HG03045 (cell line): Measurements from ENCODE around the gene RPP40.
"Not testable (repeated sequence)": the region's sequence is repeated elsewhere in the genome, so short reads cannot be mapped to it uniquely, and the experiment has no call there.

Source experiments
- ATAC-seq: cut with Tn5 transposase; IDR thresholded peaks from one replicate; pipeline ENCODE4 v1.9.1; 2021; ENCODE audit warnings: mild to moderate bottlenecking, moderate library complexity; ENCODE audit not compliant: unreplicated experiment

RPP40 gene

DNA sequence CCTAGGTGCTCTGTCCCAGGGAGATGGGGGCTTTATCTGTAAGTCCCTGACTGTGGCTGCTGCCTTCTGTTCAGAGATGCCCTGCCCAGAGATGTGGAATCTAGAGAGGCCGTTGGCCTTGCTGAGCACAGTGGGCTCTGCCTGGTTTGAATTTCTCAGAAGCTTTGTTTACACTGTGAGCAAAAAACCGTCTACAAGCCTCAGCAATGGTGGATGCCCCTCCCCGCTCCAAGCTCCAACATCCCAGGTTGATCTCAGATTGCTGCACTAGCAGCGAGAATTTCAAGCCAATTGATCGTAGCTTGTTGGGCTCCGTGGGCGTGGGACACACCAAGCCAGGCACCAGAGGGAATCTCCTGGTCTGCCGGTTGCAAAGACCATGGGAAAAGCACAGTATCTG lies 16.3 kb upstream of the RPP40 start:
- ATAC-seq, result no peak

DNA sequence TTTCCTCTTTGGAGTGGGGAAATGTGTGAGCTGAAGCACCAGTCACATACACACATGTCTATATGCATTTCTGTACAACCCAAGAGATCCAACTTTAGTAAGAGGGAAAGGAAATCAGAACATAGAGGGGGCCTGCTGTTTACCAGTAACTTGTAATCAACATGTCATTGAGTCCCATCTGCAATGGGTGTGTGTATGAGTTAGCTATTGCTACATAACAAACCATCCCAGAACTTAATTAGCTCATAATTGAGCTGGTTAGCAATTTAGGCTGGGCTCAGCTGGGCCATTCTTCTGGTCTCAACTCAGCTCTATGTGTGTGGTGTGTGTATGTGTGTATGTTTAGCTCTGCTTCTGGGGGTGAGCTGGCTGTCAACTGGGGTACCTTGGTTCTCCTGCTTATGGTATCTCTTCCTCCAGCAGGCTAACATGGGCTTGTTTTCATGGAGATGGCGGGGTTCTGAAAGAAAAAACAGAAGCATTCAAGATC lies 10.3 kb upstream of the RPP40 start:
- no peak for ATAC-seq

DNA sequence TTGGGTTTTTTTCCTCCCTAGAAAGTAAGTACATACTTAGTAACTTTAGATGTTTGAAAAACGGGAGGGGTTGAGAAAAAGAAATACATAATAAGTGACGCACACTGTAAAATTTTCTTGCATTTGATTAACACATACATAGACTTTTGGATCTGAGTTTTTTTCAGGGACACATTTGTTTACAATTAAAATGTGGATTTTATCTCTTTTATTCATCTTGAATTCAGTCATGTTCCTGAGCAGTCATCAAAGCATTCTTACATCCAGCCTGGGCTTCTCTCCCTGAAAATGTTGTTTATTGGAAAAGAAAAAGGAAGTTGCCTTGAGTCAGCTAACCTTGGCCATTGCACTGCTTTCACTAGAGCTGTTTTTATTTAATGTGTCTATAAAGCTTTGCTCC lies 8.7 kb upstream of the RPP40 start:
- no peak for ATAC-seq

DNA sequence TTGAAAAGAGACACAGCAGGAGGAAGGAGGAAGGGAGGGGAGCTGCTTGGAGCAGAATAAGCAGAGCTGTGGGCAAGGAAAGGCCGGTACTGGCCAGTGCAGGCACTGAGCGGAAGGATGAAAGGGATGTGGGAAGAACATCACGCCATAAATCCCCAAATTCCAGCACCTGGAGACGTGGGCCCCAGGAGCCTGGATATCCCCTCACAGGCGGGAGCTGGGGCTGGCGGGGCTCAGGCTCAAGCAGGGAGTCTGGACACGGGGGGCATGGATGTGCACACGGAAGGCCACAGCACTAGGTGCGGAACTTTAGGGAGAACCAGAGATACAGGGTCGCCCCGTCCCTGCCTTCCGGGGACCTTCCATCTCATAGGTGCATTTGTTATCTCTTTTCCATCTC lies 7.5 kb upstream of the RPP40 start:
- ATAC-seq, result no peak

DNA sequence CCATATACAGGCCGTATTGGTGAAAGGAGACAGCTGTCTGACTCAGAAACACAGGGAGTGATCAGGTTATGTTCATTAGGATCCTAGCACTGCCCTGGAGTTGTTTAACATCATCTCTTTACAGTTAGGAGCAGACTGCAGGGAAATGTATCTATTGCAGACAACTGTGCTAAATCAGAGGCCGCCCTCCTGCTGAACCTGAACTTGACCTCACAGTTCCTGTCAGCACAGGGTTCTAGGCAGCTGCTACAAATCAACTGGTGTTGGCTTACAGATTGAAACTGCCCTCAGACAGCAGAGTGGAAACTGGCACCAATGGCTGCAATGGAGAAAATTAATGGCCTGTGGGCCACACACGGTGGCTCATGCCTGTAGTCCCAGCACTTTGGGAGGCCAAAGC lies 3.7 kb upstream of the RPP40 start:
- ATAC-seq, result no peak

DNA sequence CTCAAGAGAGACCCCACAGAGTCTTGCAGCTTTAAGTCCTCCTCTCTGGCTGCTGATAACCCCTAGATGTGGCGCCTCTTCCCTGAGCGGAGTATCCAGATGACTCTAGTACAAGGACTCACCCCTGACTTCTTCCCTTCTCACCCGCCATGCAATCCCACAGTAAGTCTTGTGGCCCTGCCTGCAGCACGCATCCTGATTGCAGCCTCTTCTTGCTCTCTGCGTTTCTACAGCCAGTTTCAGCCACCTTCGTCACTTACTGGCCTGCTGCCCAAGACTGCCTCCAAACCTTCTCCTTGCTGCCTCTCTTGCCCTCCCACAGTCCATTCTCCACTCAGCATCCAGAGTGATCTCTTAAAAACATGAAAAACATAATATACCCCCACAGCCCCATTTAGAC lies 2.4 kb upstream of the RPP40 start:
- ATAC-seq, result no peak

DNA sequence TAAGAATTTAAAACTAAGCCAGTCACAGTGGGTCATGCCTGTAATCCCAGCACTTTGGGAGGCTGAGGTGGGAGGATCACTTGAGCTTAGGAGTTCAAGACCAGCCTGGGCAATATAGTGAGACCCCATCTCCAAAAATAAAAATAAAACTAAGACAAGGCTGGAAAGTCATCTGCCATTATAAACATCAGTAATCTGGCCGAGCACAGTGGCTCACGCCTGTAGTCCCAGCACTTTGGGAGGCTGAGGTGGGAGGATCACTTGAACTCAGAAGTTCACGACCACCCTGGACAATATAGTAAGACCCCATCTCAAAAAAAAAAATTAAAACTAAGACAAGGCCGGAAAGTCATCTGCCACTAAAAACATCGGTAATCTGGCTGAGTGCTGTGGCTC lies 1.2 kb upstream of the RPP40 start:
- ATAC-seq, result not testable (repeated sequence)

DNA sequence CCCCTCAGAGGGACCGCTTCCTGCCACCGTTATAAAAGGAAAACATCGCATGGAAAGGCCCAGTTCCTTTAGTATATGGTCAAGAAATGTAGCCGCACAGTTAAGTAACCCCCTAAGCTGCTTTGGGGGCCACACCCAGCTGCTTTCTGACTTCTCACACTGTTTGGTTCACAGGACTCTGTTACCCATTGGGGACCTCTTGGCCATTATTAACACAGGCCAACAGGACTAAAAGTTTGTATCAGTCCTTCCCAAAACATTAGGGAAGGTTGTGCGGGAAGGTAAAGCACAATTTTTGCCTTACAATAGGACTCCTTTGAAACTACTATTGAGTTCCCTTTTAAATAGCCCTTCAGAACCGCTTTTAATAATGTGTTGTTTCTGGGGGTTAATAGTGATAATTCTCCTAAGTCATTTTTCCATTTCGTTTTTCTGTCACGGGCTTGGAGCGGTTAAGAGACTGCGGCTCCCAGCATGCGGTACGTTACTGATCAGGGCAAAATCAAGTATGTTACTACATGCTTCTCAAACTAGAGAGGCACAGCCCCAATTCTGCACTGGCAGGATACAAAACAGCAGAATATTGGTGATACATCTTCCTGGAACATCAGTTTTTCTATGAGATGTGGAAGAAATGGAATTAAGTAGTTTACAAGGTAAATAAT lies 668 bp upstream of the RPP40 start:
- no peak for ATAC-seq

DNA sequence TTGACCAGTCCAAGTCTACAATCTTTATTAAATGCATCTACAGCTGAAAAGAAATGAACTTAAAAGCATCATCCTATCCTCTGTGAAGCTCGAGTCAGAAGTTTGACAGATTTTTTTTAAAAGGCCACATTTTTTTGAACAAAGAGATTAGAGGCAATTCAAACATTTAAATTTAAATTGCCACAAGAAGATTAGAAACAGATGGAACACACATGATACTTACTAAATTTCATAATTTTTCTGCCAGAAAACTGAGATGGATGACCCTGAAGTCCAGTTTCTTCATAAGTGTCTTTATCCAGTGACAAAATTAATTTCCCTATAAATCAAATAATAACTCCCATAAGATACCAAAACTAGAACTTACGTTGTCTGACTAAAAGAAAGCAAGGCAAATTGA lies 4.3 kb downstream of the RPP40 start:
- no peak for ATAC-seq

DNA sequence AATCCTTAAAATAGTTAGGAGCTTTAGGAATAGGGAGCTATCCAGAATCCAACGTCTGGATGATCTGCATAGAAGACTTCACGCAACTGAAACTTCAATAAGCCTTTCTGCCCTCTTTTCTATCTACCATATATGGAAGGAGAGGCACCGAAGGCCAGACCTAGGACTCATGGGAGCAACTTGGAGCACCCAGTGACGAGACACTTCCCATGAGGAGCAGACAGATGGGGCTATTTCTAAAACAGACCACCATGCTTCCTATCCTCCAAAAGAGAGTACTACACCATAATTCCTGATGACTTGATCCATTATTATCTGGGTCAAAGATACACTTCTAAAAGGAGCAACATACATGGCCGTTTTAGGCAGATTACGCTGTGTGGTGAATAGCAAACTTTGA lies 6.0 kb downstream of the RPP40 start:
- no peak for ATAC-seq

DNA sequence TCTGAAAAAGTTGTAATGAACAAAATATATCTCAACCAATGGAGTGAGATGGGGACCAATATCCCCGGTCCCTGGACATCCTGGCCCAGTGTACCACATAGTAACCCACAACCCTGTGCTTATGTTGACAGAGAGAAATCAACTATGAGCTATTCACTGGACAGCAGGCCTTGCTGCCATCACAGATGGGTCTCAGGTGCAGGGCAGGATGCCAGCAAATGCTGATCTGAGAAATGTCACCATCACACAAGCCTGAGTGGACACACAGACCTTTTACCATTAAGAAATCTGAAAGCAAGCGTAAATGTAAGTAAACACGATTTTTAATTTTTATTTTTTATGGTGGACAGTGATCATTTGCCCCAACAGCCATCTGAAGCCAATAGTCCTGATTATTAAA lies 9.1 kb downstream of the RPP40 start:
- no peak for ATAC-seq

DNA sequence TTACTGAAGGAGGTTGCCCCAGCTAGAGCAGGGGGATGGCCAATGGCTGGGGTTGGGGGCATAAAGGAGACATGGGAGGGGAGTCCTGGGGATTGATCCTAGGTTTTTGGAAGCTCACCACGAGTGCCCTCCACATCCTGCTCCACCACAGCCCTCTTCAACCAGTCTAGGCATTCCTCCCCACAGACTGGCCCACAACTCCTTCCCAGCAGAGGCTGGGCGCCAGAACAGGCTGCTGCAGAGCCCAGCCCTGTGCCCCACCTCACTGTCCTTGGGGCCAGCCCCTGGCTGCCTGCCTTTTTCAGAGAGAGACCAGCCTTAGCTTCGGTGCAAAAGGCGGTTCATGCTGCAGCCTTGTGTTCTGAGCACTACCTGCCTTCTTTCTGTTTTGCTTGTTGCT lies 16.4 kb downstream of the RPP40 start:
- ATAC-seq, result no peak

DNA sequence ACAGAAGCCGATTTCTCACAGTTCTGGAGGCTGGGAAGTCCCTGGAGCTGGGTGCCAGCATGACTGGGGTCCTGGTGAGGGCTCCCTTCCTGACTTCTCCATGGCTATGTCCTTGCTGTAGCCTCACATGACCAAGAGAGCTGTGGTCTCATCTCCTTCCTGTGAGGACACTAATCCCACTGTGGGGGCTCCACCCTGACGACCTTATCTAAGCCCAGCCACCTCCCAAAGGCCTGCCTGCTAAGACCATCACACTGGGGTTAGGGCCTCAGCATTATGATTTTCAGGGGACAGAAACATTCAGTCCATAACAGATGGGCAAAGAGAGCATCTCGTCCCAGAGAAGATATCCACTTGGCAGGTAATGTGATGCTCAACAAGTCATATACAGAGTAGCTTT lies 16.8 kb downstream of the RPP40 start:
- no peak for ATAC-seq

DNA sequence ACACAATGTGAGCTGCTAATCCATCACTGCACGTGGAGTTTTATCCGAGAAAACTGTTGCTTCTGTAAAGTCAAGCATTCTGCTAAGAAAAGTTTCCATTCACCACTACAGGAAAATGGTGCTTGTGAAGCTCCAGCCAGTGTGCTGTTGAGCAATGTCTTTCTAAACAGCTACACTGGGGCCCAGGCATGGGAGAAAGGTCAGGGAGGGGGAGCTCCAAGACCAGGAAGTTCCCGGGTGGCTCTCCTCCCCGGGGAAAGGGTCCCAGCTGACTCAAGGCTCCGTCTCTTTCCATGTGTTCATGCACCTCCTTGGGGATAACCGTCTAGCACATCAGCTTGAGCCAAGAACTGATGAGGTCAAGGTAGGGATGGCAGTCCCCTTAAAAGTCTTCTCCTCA lies 20.5 kb downstream of the RPP40 start:
- no peak for ATAC-seq

DNA sequence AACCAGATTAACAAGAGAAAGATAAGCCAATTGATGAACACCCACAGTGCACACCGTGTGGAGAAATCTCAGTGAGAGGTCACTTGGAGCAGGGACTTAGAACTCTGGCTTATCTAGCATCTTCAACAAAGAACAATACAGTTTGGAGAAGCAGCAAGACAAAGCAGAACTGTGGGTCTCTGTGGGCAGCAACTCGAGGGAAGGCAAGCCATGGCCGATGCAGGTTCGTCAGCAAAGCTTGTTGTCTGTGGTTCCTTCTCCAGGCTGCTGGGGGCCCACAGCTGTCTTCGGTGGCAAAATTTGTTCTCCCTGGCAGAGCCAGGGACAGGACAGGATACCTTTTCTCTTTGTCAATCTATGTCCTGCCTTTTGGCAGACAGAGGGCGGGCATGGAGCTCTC lies 22.1 kb downstream of the RPP40 start:
- no peak for ATAC-seq

DNA sequence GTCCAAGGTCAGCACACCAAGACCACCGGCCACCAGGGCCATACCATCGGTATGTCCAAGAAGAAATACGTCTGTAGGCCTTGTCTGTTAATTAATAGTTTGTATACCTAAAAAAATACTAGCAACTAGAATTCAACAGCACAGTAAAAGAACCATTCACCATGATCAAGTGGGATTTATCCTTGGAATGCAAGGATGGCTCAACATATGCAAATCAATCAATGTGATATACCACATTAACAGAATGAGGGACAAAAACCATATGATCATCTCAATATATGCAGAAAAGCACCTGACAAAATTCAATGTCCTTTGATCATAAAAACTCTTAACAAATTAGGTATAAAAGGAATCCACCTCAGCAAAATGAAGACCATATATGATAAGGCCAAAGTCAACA lies 24.4 kb downstream of the RPP40 start:
- ATAC-seq, result no peak

DNA sequence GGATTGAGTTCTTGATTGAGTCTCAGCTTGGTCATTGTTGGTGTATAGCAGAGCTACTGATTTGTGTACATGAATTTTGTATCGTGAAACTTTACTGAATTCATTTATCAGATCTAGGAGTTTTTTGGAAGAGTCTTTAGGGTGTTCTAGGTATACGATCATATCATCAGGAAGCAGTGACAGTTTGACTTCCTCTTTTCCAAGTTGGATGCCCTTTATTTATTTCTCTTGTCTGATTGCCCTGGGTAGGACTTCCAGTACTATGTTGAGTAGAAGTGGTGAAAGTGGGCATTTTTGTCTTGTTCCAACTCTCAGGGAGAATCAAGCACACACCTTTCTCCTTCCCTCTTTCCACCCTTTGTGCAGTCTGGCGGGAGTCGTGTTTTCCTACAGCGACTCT lies 26.4 kb downstream of the RPP40 start:
- ATAC-seq, result no peak

DNA sequence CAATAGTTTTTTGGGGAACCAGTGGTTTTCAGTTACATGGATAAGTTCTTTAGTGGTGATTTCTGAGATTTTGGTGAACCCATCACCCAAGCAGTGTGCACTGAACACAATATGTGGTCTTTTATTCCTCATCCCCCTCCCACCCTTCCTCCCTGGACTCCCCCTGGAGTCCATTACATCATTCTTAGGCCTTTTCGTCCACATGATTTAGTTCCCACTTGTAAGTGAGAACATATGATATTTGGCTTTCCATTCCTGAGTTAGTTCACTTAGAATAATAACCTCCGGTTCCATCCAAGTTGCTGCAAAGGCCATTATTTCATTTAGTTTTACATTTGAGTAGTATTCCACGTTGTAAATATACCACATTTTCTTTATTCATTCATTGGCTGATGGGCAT lies 28.3 kb downstream of the RPP40 start:
- ATAC-seq, result no peak

DNA sequence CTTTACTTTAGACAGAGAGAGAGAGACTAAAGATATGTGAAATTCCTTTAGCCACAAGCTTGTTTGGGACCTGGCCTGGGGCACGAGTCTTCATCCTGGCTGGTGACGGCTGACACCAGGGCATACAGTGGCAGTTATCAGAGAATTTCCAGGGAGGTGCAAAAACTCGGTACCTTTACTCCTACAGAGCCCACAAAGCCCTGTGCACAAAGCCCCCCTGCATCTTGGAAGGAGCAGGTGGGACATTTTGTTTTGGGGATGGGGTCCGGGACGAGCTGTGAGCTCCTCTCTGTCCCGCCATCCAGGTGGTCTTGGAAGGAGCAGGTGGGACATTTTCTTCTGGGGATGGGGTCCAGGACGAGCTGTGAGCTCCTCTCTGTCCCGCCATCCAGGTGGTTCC lies 28.9 kb downstream of the RPP40 start:
- no peak for ATAC-seq

DNA sequence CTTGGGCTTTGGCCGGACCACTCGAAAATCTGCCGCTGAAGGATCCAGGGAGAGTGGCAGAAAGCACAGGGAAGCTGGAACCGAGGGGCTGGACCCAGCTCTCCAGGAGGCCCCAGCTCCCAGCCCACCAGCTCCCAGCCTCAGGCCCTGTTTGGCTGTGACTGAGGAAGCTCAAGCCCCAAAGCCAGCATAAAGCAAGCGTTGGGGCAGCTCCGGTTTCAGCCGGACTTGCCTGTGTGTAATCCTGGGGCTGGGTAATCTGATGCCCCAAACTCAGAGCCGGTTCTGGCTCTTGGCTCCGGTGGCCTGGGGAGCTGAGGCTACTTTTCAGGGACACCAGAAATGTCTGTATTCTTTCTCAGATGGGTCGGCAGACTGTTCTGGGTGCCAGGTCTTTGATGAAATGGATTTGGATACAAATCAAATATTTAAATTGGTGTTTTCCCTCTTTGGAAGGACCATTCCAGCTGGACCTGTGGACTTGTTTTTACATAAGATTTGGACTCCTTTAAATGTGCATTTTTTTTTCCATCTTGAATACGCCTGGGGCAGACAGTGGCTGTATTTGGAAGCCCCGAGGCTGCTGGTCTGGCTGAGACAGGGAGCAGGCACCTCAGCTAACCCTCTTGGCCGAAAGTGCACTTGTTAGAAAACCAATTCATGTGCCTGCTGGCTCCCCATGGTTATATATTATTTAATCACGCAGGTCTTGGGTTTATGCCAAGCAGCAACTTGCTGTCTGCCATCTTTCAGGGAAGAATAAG lies 29.7 kb downstream of the RPP40 start:
- no peak for ATAC-seq

DNA sequence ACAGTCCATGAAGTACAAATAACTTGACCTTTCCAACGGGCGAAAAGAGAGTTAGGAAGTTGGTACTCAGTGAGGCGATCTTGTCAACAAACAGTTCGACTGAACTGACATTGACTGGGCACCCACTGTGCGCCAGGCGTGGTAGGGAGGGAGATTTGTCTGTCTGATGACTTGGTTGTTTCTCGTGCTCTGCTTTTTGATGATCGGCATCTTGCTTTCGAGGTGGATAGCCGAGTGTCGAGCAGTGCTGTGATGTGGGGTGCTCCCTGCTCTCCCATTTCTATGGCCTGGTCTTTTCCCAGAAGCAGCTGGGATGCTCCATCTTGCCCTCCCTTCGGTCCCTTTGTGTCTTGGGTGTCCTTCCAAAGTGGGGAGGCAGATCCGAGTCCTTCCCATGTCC lies 30.4 kb downstream of the RPP40 start:
- ATAC-seq, result no peak

DNA sequence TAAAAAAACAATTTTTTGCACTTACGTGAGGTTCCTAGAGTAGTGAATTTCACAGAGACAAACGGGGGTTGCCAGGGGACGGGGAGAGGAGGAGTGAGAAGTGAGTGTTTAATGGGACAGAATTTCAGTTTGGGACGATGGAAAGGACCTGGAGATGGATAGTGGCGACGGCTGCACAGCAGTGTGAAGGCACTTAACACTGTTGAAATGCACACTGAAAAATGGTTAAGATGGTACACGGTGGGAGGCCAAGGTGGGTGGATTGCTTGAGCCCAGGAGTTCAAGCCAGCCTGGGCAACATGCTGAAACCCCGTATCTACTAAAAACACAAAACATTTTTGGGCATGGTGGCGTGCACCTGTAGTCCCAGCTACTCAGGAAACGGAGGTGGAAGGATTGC lies 31.4 kb downstream of the RPP40 start:
- ATAC-seq, result no peak

DNA sequence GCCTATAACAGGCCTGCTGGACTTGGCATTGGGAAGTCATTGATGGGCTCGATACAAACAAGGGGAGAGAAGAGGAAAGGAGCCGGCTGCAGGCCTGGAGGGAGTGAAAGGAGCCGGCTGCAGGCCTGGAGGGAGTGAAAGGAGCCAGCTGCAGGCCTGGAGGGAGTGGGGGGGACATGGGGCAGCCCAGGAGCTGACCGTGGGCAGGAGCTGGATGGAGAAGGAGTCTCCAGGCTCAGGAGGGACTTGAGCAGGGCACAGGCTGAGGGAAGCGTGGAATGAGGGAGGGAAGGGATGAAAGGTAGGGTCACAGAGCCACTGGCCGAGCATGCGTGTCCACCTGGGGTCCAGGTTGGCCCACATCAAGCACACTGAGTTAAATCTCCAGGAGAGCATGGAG lies 32.0 kb downstream of the RPP40 start:
- no peak for ATAC-seq
